ENCODE results near the gene SOAT2. TPM values are rescaled to one million over a fixed set of nuclear protein-coding genes. Genes with fewer than 3 reads are reported as not detected.

SOAT2 gene
- total RNA-seq, 1 experiment from 2014 or later, result not detected

DNA sequence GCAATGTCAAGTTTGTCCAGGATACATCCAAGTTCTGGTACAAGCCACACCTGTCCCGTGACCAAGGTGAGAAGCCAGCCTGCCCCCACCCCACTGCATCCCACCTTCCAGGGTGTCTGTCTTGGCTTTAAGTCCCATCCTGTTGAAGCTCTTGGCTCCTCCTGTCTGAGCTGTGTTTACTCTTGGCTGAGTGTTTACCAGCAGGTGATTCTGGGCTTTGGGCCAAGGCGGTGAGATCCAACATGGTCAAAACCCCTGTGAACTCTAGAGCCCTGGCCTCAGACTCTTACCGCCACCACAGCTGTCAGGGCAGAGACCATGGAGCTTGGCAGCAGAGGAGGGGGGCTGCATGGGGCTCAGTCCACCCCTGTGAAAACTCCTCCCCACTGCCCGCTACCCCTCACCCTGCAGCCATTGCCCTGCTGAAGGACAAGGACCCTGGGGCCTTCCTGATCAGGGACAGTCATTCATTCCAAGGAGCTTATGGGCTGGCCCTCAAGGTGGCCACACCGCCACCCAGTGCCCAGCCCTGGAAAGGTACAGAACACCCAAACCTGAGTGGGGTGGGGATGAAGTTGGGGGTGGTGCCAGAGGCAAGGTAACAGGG is 41.8 kb upstream of the SOAT2 start:
- Mint-ChIP-seq H3K9me3 (no peaks in the 10 kb centered on the region), H3K27me3 (ENCODE audit: low read depth) (peaks cover 44% of the 10 kb centered on the region), H3K4me3 (no peak overlapping the region), H3K4me1 (peaks cover 8 to 12% of the 10 kb centered on the region in 2 experiments), H3K36me3 (ENCODE audit: insufficient read depth in 1 of 3, low read depth in 3 of 3) (peaks cover 2 to 8% (median 4%) of the 10 kb centered on the region in 3 experiments; a peak in 4 of 7 replicates), H3K27ac (no peak overlapping the region; a peak in 1 of 7 replicates)
- Histone ChIP-seq H2BK15ac (ENCODE audit: low read depth, low read length) (no peak overlapping the region), H2AFZ (ENCODE audit: low read length) (no peak overlapping the region), H3K9me3 (ENCODE audit: control insufficient read depth, low read depth, low read length) (no peaks in the 10 kb centered on the region), H3K27ac (ENCODE audit: insufficient read length, low read depth, low read length) (no peak overlapping the region), H3K56ac (ENCODE audit: insufficient read length, low read depth, low read length) (no peak overlapping the region), H2AK5ac (ENCODE audit: insufficient read length, low read length) (no peak overlapping the region), H3K18ac (ENCODE audit: insufficient read length, low read depth, low read length) (no peak overlapping the region), H3K23me2 (ENCODE audit: insufficient read length, low read depth, low read length, poor library complexity, severe bottlenecking) (no peaks in the 10 kb centered on the region), H3T11ph (ENCODE audit: low read length) (no peak overlapping the region), H3K79me2 (ENCODE audit: insufficient read depth, low read length) (no peaks in the 10 kb centered on the region), H4K20me1 (ENCODE audit: control insufficient read depth, insufficient read depth, insufficient read length) (no peaks in the 10 kb centered on the region), H3K23ac (ENCODE audit: insufficient read length, low read depth, low read length) (no peak overlapping the region), H3K14ac (ENCODE audit: insufficient read depth, low read length) (no peak overlapping the region), H3K4me1 (ENCODE audit: insufficient read depth, low read length) (no peaks in the 10 kb centered on the region), H3K4me2 (ENCODE audit: insufficient read depth, insufficient read length, low read length) (no peak overlapping the region), H2BK120ac (ENCODE audit: low read depth, low read length, poor library complexity, severe bottlenecking) (no peak overlapping the region), H4K8ac (replicated peaks; ENCODE audit: insufficient read length, low read depth, low read length) (no peak overlapping the region), H4K5ac (ENCODE audit: insufficient read length, low read depth, low read length) (no peak overlapping the region), H2BK5ac (ENCODE audit: insufficient read length, low read length) (no peak overlapping the region), H3K79me1 (ENCODE audit: insufficient read depth, low read depth, low read length, poor library complexity, severe bottlenecking) (no peaks in the 10 kb centered on the region), H2BK20ac (ENCODE audit: low read depth, low read length, poor library complexity, severe bottlenecking) (no peak overlapping the region), H3K27me3 (ENCODE audit: insufficient read depth, low read length) (peaks cover 2% of the 10 kb centered on the region; the same call in 1 of the 2 replicates), H2BK12ac (ENCODE audit: insufficient read length, low read depth, low read length) (no peak overlapping the region), H3K9ac (ENCODE audit: extremely low read depth, insufficient read length, low read length) (no peak overlapping the region), H4K91ac (ENCODE audit: insufficient read length, low read depth, low read length) (no peak overlapping the region), H3K4ac (ENCODE audit: low read depth, low read length) (no peak overlapping the region)
- peak; percentile 81 for DNase-seq
- TF ChIP-seq, protein P1, sequence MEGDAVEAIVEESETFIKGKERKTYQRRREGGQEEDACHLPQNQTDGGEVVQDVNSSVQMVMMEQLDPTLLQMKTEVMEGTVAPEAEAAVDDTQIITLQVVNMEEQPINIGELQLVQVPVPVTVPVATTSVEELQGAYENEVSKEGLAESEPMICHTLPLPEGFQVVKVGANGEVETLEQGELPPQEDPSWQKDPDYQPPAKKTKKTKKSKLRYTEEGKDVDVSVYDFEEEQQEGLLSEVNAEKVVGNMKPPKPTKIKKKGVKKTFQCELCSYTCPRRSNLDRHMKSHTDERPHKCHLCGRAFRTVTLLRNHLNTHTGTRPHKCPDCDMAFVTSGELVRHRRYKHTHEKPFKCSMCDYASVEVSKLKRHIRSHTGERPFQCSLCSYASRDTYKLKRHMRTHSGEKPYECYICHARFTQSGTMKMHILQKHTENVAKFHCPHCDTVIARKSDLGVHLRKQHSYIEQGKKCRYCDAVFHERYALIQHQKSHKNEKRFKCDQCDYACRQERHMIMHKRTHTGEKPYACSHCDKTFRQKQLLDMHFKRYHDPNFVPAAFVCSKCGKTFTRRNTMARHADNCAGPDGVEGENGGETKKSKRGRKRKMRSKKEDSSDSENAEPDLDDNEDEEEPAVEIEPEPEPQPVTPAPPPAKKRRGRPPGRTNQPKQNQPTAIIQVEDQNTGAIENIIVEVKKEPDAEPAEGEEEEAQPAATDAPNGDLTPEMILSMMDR (conservative IDR thresholded peaks at IDR 0.05), result peak; percentile 57
- WGBS (ENCODE audit: extremely low coverage, insufficient read length, low lambda C conversion rate), result no CpG with 5 or more reads among the region's 5 CpGs

All from H9 (cell line).